Effector memory CD4-positive, alpha-beta T cell (primary cell): ENCODE measurements around the gene SHFL.

Experiments used
- DNase-seq, 3 donors: peaks; one replicate each; pipeline ENCODE4 v3.0.0-alpha.2; 2020
- H3K27ac ChIP-seq: 2 replicates; pipeline ENCODE4 v1.7.0; 2013; ENCODE audit warnings: mild to moderate bottlenecking, low read length, moderate library complexity; ENCODE audit not compliant: insufficient read depth, poor library complexity, severe bottlenecking
- H3K27me3 ChIP-seq: replicated peaks from 2 replicates; pipeline ENCODE4 v1.7.0; 2013; ENCODE audit warnings: mild to moderate bottlenecking, low read length; ENCODE audit not compliant: insufficient read depth, control insufficient read depth, poor library complexity, severe bottlenecking
- H3K36me3 ChIP-seq: 2 replicates; pipeline ENCODE4 v1.7.0; 2013; ENCODE audit warnings: mild to moderate bottlenecking, low read length, moderate library complexity; ENCODE audit not compliant: control insufficient read depth, insufficient read depth
- H3K4me1 ChIP-seq: 2 replicates; pipeline ENCODE4 v1.7.0; 2013; ENCODE audit warnings: low read length, mild to moderate bottlenecking; ENCODE audit not compliant: control insufficient read depth, insufficient read depth, poor library complexity, severe bottlenecking
- H3K4me3 ChIP-seq: 2 replicates; pipeline ENCODE4 v1.7.0; 2013; ENCODE audit warnings: low read length, low read depth, mild to moderate bottlenecking; ENCODE audit not compliant: insufficient read depth, poor library complexity, severe bottlenecking
- H3K9me3 ChIP-seq: 2 replicates; pipeline ENCODE4 v1.7.0; 2013; ENCODE audit warnings: mild to moderate bottlenecking, low read length, moderate library complexity; ENCODE audit not compliant: control insufficient read depth
- total RNA-seq, 3 donors: gene quantifications; one replicate each; lab custom pipeline; 2026; lab: John Stamatoyannopoulos, UW

The SHFL gene
- total RNA-seq, result 66.7 to 82.9 (median 71.6) reads per million in 3 donors

DNA sequence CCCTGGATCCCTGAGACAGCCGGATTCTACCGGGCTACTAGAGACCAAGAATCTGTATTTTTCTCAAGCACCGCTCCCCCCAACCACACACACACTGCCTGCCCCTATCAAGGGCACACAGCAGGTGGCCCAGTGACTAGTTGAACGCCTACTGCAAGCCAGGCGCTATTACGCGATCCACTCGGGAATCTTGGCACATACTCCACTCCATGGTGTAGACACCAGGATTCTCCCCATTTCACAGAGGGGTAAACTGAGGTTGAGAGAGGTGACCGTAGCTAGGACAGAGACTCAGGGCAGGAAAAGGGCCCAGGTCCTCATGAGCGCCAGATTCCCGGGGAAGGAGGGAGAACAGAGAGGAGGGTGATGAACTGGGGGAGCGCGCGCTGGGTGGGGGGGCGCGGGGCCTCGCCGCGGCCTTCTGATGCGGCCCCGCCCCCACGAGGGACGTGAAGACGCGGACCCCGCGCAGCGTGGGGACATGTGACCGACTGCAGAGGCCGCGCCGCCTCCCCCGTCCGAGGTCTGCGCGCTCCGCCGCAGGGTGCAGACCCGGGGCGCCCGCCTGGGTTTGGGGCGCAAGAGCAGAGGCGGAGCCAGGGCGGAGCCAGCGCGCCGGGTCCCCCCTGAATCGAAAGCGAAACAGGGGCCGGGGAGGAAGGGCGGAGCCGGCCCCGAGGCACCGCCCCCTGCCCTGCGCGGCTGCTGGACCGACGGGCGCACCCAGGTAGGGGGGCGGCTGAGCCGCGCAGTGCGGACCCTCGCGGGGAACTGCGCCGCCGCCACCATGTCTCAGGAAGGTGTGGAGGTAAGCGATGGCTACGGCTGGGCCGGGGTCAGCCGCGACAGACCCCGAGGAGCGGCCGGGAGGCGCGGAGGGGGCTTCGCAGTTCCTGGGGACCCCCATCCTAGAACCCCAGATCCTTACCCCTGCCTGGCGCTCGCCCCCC lies at the start of gene SHFL:
TSS of gene SHFL (plus strand) at position 677 of the 950 bp plus-strand sequence. CDS start at position 788, 111 bp downstream.
- peak within 1 kb of the TSS; percentile 87 for H3K27ac ChIP-seq
- peak; percentile 73 to 83 (median 73) for DNase-seq

DNA sequence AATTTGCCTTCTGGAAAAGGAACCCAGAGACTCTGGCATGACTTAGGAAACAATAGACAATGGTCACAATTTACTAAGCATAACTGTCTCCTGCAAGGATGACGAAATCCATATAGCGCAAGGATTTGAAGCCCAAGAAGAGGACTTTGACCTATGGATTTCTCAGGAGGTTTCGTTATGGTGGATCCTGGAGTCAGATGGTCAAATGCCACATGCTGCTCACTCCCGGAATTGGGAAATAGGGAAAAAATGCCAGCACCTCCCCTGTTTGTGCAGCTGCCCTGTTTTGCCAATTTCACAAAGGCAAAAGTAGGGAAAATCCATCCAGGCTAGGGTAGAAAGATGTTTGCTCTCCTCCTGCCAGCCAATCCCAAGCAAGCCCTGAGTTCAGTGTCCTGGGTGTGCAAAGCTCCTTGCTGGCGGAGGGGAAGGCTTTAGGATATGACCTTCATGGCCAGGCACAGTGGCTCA lies 49.5 kb upstream of the SHFL start:
- no peak for DNase-seq
- Histone ChIP-seq H3K27me3 (no peaks in the 10 kb centered on the region), H3K4me1 (no peaks in the 10 kb centered on the region), H3K36me3 (no peaks in the 10 kb centered on the region), H3K9me3 (no peaks in the 10 kb centered on the region), H3K27ac (no peak overlapping the region), H3K4me3 (no peak overlapping the region)

More for the DNA sequence above, at the start of gene SHFL:
- Histone ChIP-seq H3K9me3 (no peaks in the 10 kb centered on the region), H3K27me3 (no peaks in the 10 kb centered on the region), H3K4me1 (peaks cover 7% of the 10 kb centered on the region), H3K36me3 (peaks cover 8% of the 10 kb centered on the region), H3K4me3 (peak within 1 kb of the TSS; percentile 99)

DNA sequence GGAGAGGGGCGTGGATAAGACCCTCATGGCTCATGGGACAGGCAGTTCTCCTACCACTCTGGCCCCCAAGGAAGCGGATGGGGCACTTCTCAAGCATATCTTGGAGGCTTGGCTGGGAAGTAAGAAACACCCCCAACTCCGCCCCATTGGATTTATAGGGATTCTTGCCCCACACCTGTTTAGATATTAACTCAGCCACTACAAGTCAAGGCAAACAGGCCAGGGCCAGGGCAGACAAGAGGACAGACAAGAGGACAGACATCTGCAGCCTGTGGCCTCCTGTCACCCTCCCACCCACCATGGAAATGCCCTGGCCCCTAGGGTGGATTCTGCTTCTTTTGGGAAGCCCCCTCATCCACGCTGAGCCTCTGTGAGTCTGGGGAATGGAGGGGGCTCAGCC lies 48.8 kb upstream of the SHFL start:
- Histone ChIP-seq H3K9me3 (no peaks in the 10 kb centered on the region), H3K4me1 (no peaks in the 10 kb centered on the region), H3K4me3 (no peak overlapping the region), H3K36me3 (no peaks in the 10 kb centered on the region), H3K27me3 (no peaks in the 10 kb centered on the region), H3K27ac (no peak overlapping the region)
- DNase-seq, result no peak

DNA sequence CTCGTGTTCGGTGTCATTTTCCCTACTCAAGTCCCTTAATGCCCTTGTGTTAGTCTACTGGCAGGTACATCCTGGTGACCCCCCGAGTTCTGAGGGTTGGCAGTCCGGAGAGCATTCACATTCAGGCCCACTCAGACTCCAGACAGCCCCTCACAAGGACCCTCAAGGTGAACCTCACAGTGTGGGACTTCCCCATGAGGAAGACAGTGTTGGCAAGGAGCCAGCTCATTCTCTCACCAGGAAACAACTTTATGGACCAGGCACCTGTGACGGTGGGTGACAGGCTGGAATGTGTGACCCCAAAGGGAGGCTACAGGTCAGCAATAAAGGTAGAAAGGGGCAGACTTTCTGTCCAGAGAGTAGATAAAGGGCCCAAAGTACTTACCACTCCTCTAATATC lies 48.3 kb upstream of the SHFL start:
- Histone ChIP-seq H3K4me3 (no peak overlapping the region), H3K4me1 (no peaks in the 10 kb centered on the region), H3K36me3 (no peaks in the 10 kb centered on the region), H3K9me3 (no peaks in the 10 kb centered on the region), H3K27me3 (no peaks in the 10 kb centered on the region), H3K27ac (no peak overlapping the region)
- DNase-seq, result no peak

DNA sequence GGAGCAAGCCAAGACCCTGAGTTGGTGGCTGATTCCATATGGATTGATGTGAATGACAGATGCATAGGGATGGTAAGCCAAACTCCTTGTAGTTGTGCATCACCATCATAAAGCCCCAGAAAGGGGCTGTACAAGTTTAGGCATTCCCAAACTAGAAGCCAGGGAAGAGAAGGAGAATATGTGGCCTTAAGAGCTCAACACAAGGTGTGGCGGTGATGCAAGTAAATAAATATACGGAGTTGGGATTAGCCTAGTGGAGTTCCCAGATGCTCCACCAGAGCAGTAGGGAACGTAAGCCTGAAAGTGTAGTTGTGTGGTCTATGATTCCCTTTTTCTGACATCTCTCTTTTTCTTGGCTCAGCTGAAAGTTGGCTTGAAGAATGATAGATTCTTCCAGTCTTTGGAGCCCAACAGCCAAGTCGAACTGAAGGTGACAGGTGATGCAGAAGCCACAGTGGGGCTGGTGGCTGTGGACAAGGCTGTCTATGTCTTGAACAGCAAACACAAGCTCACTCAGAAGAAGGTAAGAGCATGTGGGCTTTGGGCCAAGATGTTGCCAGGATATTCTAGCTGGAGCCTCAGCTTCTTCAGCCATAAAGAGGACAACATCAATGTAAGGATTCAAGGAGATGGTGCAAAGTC lies 42.7 kb upstream of the SHFL start:
- H3K27me3 ChIP-seq, result peaks cover 4% of the 10 kb centered on the region
- no peak for DNase-seq
- H3K4me3 ChIP-seq, result no peak overlapping the region
- H3K9me3 ChIP-seq, result no peaks in the 10 kb centered on the region
- no peaks in the 10 kb centered on the region for H3K36me3 ChIP-seq
- H3K4me1 ChIP-seq, result no peaks in the 10 kb centered on the region
- H3K27ac ChIP-seq, result no peak overlapping the region

DNA sequence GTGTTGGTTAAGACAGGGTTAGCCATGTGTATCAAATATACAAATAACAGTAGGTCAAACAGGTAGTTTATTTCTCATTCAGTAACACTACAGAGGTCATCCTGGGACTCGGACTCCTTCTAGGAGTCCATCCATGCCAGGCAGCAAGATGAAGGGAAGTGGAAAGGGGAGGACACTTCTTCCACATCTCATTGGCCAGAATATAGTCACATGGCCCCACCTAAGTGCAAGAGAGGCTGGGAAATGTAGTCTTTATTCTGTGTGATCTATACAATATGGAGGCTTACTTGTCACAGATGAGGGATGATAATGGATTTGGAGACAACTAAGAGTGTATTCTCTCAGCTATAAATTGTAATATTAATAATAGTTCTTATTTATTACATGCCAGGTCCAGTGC lies 41.7 kb upstream of the SHFL start:
- H3K4me1 ChIP-seq, result no peaks in the 10 kb centered on the region
- peaks cover 4% of the 10 kb centered on the region for H3K27me3 ChIP-seq
- H3K27ac ChIP-seq, result no peak overlapping the region
- no peaks in the 10 kb centered on the region for H3K36me3 ChIP-seq
- no peak for DNase-seq
- no peak overlapping the region for H3K4me3 ChIP-seq
- H3K9me3 ChIP-seq, result no peaks in the 10 kb centered on the region

DNA sequence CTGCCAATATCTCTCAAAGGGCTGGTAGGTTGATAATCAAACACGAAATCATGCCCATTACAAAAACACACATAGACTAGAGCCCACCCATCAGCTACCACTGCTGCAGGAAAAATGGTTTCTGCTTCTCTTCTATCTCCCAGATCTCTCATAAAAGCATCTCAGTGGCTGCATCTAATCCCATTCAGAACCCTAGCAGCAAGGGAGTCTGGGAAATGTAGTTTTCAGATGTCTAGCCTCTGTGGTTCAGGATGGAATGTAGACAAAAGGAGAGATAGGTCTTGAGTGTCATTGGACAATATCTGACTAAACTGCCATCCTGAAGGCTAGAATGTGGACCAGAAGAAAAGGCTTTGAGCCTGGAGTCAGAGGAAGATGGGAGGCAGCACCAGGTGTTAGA lies 40.7 kb upstream of the SHFL start:
- no peaks in the 10 kb centered on the region for H3K4me1 ChIP-seq
- DNase-seq, result no peak
- no peaks in the 10 kb centered on the region for H3K9me3 ChIP-seq

DNA sequence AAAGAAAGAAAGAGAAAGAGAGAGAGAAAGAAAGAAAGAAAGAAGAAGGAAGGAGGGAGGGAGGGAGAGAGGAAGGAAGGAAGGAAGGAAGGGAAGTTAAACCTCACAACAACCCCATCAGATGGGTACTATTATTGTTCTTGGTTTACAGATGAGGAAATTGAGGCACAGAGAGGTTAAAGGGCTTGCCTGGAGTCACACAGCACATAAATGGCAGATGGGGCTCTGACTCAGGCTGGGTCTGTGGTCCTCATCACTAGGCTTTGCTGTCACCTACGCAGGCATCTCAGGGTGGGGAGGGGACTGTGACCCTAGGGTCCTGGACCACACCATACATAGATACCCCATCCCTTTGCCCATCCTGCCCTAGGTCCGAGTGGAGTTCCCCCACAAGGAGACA lies 36.5 kb upstream of the SHFL start:
- H3K4me3 ChIP-seq, result no peak overlapping the region
- peaks cover 4% of the 10 kb centered on the region for H3K27me3 ChIP-seq
- H3K4me1 ChIP-seq, result no peaks in the 10 kb centered on the region
- H3K27ac ChIP-seq, result no peak overlapping the region
- DNase-seq, result no peak
- no peaks in the 10 kb centered on the region for H3K9me3 ChIP-seq
- H3K36me3 ChIP-seq, result no peaks in the 10 kb centered on the region

More for the DNA sequence above, 40.7 kb upstream of the SHFL start:
- H3K27ac ChIP-seq, result no peak overlapping the region
- H3K36me3 ChIP-seq, result no peaks in the 10 kb centered on the region
- peaks cover 4% of the 10 kb centered on the region for H3K27me3 ChIP-seq
- no peak overlapping the region for H3K4me3 ChIP-seq

DNA sequence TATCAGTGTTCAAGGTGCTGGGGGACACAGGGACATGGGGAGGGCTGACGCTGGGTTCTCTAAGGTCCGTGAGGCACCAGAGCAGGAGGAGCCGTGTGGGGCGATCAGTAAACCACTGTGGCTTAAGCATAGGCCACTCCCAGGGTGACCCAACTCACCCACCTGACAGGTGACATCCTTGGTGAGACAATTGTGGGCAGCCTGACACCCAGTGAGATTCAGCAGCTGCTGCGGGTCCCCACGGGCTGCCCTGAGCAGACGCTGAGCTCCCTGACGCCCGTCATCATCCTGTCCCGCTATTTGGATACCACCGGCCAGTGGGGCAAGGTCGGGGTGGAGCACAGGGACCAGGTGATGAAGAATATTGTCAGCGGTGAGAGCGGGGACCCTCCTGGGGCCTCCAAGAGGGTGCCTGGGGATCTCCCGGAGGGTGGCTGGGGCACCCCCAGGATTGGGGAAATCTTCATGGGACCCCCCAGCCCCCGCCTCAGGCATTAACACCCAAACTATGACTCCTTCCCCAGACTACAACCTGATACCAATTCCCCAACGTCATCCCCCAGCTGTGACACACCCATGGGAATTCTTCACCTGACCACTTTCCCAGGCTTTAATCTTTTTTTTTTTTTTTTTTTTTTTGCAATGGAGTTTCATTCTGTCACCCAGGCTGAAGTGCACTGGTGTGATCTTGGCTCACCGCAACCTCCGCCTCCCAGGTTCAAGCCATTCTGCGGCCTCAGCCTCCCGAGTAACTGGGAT lies 33.3 kb upstream of the SHFL start:
- Histone ChIP-seq H3K27me3 (no peaks in the 10 kb centered on the region), H3K36me3 (no peaks in the 10 kb centered on the region), H3K4me1 (no peaks in the 10 kb centered on the region), H3K9me3 (no peaks in the 10 kb centered on the region), H3K4me3 (no peak overlapping the region), H3K27ac (no peak overlapping the region)
- no peak for DNase-seq
